K562 (cell line): Measurements from ENCODE around the gene TTLL9. TPM values are rescaled to one million over a fixed set of nuclear protein-coding genes. Genes with fewer than 3 reads are reported as not detected.

Experiments used
- AFF1 ChIP-seq, 2 experiments: fragments of 450-650 bp; IDR thresholded peaks; 2 replicates each; pipeline ENCODE4 v1.6.1; 2018; ENCODE audit warnings: mild to moderate bottlenecking in 2 of 2, low read depth in 1 of 2; ENCODE audit not compliant: partially characterized antibody in 2 of 2
- ATF1 ChIP-seq, 2 experiments: fragments of 450-650 bp in 1 of 2; IDR thresholded peaks; 2 replicates each; pipeline ENCODE4 v1.6.1; 2016; ENCODE audit warnings: missing compliant biosample characterization in 1 of 2, missing genetic modification characterization in 1 of 2
- CBX2 ChIP-seq: fragments of 200-600 bp; sonication (generic); IDR thresholded peaks from one replicate; pipeline ENCODE4 v1.6.1; 2012; ENCODE audit warnings: mild to moderate bottlenecking, low read length, inconsistent platforms; ENCODE audit not compliant: insufficient read depth, poor library complexity, severe bottlenecking
- DLX4 ChIP-seq: fragments of 250-450 bp; sonication (Bioruptor Pico); IDR thresholded peaks from 2 replicates; pipeline ENCODE4 v1.6.1; 2021; ENCODE audit warnings: mild to moderate bottlenecking
- ETS1 ChIP-seq: conservative IDR thresholded peaks from 2 replicates; pipeline ENCODE4 v1.6.1; 2011; ENCODE audit warnings: low read depth, mild to moderate bottlenecking, low read length; ENCODE audit not compliant: control insufficient read depth
- FOXA1 ChIP-seq: fragments of 450-650 bp; IDR thresholded peaks from 2 replicates; pipeline ENCODE4 v1.6.1; 2016; ENCODE audit warnings: mild to moderate bottlenecking, borderline replicate concordance
- FOXM1 ChIP-seq, 2 experiments: fragments of 450-650 bp in 1 of 2; sonication (generic) in 1 of 2; formaldehyde crosslinking in 1 of 2; IDR thresholded peaks; 2 replicates each; pipeline versions ENCODE4 v1.6.1 to v1.9.0; 2017 to 2022; ENCODE audit warnings: low read depth in 2 of 2, mild to moderate bottlenecking in 2 of 2, missing genetic modification reagents in 1 of 2, moderate library complexity in 1 of 2
- HCFC1 ChIP-seq: IDR thresholded peaks from 2 replicates; pipeline ENCODE4 v1.6.1; 2012; ENCODE audit warnings: low read depth, low read length, improper control_type of control experiment
- KHSRP ChIP-seq: fragments of 450-650 bp; IDR thresholded peaks from 2 replicates; pipeline ENCODE4 v1.6.1; 2017
- MCM7 ChIP-seq, 2 experiments: fragments of 450-650 bp; IDR thresholded peaks; 2 replicates each; pipeline ENCODE4 v1.6.1; 2016 to 2018
- MECOM ChIP-seq: fragments of 250-450 bp; sonication (Bioruptor Pico); IDR thresholded peaks from 2 replicates; pipeline ENCODE4 v1.8.0; 2022; ENCODE audit warnings: inconsistent platforms
- NFE2L1 ChIP-seq: fragments of 450-650 bp; IDR thresholded peaks from 2 replicates; pipeline ENCODE4 v1.6.1; 2016; ENCODE audit warnings: missing genetic modification characterization, low read depth, mild to moderate bottlenecking, missing compliant biosample characterization, moderate library complexity, borderline replicate concordance
- NR3C1 ChIP-seq: sonication (generic); formaldehyde crosslinking; IDR thresholded peaks from 2 replicates; pipeline ENCODE4 v1.8.1; 2022; ENCODE audit warnings: missing genetic modification reagents
- TFAM ChIP-seq: fragments of 250-450 bp; sonication (Bioruptor Pico); conservative IDR thresholded peaks from 2 replicates; pipeline ENCODE4 v1.5.0; 2021; ENCODE audit warnings: mild to moderate bottlenecking, moderate library complexity
- TOE1 ChIP-seq, 2 experiments: fragments of 450-650 bp in 1 of 2; sonication (generic) in 1 of 2; formaldehyde crosslinking in 1 of 2; IDR thresholded peaks; 2 replicates each; pipeline versions ENCODE4 v1.7.1 to v1.8.0; 2016 to 2022; ENCODE audit warnings: borderline replicate concordance in 2 of 2, mild to moderate bottlenecking in 2 of 2, antibody characterized with exemption in 1 of 2, inconsistent platforms in 1 of 2, low read depth in 1 of 2, missing genetic modification reagents in 1 of 2, moderate library complexity in 1 of 2
- ZBTB8A ChIP-seq: fragments of 450-650 bp; IDR thresholded peaks from 2 replicates; pipeline ENCODE4 v1.6.1; 2018; ENCODE audit warnings: mild to moderate bottlenecking, moderate library complexity; ENCODE audit not compliant: partially characterized antibody
- ZNF263 ChIP-seq: sonication (generic); formaldehyde crosslinking; IDR thresholded peaks from 2 replicates; pipeline ENCODE4 v1.8.0; 2022; ENCODE audit warnings: mild to moderate bottlenecking, missing genetic modification reagents, borderline replicate concordance
- ZNF3 ChIP-seq: fragments of 250-450 bp; sonication (Bioruptor Pico); IDR thresholded peaks from 2 replicates; pipeline ENCODE4 v1.5.0; 2021; ENCODE audit warnings: mild to moderate bottlenecking, moderate library complexity
- ZNF354B ChIP-seq: fragments of 250-450 bp; sonication (Bioruptor Pico); IDR thresholded peaks from 2 replicates; pipeline ENCODE4 v1.4.0; 2020
- ZNF436 ChIP-seq: fragments of 250-450, 450-650 bp; sonication (Bioruptor Pico); formaldehyde crosslinking; IDR thresholded peaks from 2 replicates; pipeline ENCODE4 v1.7.0; 2020; ENCODE audit warnings: mild to moderate bottlenecking
- ZNF584 ChIP-seq: fragments of 200-800 bp; sonication (Bioruptor generic); IDR thresholded peaks from 2 replicates; pipeline ENCODE4 v1.6.1; 2016; ENCODE audit warnings: low read depth, mild to moderate bottlenecking, missing genetic modification characterization, missing compliant biosample characterization
- ZNF717 ChIP-seq: fragments of 250-450 bp; sonication (Bioruptor Pico); IDR thresholded peaks from 2 replicates; pipeline ENCODE4 v1.5.0; 2021
- polyA plus RNA-seq, 8 experiments: library from polyadenylated mRNA; depleted of rRNA in 4 of 8; stranded (reverse) in 5 of 8; unstranded in 3 of 8; fragments of >200 nt; fragmentation: Nextera tagmentation in 2 of 8; fragmentation: Illumina TruSeq in 1 of 8; extraction: Ambion mirVana in 2 of 8; extraction: Trizol in 1 of 8; gene quantifications; 2 replicates each; pipeline versions ENCODE4 v1.2.1 to v1.2.3, GENCODE V29; 2011 to 2014; ENCODE audit warnings: inconsistent platforms in 1 of 8, missing spikeins in 1 of 8
- total RNA-seq, 7 experiments: library from RNA; depleted of rRNA in 6 of 7; stranded (reverse); fragments of >200 nt in 6 of 7; fragmentation: Illumina TruSeq in 2 of 7; extraction: Trizol in 2 of 7; gene quantifications; 2 replicates each; pipeline versions ENCODE4 v1.2.1 to v1.2.3, GENCODE V29; 2011 to 2021; ENCODE audit warnings: low replicate concordance in 1 of 7

TTLL9 gene
- total and polyA plus RNA-seq, 9 of the 15 experiments (the other 6 are each of a cell fraction or from before 2014, with no cell fraction given) = 0.06 to 0.07 TPM; not detected in 7

DNA sequence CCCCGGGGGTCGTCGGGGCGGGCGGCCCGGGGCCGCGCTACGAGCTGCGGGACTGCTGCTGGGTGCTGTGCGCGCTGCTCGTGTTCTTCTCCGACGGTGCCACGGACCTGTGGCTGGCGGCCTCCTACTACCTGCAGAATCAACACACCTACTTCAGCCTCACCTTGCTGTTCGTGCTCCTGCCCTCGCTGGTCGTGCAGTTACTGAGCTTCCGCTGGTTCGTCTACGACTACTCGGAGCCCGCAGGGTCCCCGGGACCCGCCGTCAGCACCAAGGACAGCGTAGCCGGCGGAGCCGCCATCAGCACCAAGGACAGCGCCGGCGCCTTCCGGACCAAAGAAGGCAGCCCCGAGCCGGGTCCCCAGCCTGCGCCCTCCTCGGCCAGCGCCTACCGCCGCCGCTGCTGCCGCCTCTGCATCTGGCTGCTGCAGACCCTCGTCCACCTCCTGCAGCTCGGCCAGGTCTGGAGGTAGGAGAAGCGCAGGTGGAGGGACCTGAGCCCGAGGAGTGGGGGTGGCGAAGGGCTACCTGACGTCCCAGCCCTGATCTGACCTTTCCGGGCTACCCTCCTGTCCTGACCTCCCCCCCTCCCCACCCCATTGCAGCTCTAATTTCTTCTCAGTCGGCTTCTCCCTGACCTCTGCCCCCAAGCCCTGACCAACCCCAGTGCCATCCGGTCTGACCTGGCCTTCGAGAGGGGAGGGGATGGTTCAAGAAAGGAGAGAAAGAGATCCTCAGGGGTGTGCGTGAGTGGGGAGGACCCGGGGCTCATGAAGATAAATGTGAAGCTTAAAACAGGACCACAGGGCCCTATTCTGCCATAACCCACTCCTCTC is 98.1 kb downstream of the TTLL9 start (continued):
- TF ChIP-seq FOXM1 (IDR thresholded peaks at IDR 0.05; ENCODE audit: low read depth) (no peak), FOXM1 (CRISPR knock-in tag; IDR thresholded peaks at IDR 0.05; ENCODE audit: low read depth) (peak; percentile 100), ATF1 (CRISPR knock-in tag; IDR thresholded peaks at IDR 0.05) (peak; percentile 89), ATF1 (tag; IDR thresholded peaks at IDR 0.05) (peak; percentile 24; the same call in 1 of the 2 replicates), FOXA1 (no peak), TOE1 (IDR thresholded peaks at IDR 0.05; ENCODE audit: borderline replicate concordance) (no peak), TOE1 (CRISPR knock-in tag; IDR thresholded peaks at IDR 0.05; ENCODE audit: borderline replicate concordance, low read depth) (peak; percentile 100), NR3C1 (CRISPR knock-in tag) (peak; percentile 100), NFE2L1 (no peak), AFF1 (IDR thresholded peaks at IDR 0.05; ENCODE audit: low read depth in 1 of 2, partially characterized antibody in 2 of 2) (peak in 1 of 2 experiments; percentile 100), ZNF354B (CRISPR knock-in tag) (no peak), HCFC1 (peak; percentile 40; the same call in 1 of the 2 replicates), ZNF3 (no peak), ZNF436 (CRISPR knock-in tag) (no peak), TFAM (CRISPR knock-in tag) (no peak), ETS1 (peak; percentile 97), ZNF263 (CRISPR knock-in tag) (peak; percentile 95), KHSRP (no peak), ZNF717 (CRISPR knock-in tag) (no peak), DLX4 (no peak), ZBTB8A (no peak), CBX2 (no peak), ZNF584 (CRISPR knock-in tag) (peak; percentile 93; the same call in 1 of the 2 replicates), MCM7 (IDR thresholded peaks at IDR 0.05) (no peak), MECOM (CRISPR knock-in tag) (peak; percentile 87)
